ENCODE data around the gene TBC1D22B. TPM values are rescaled to one million over a fixed set of nuclear protein-coding genes. Genes with fewer than 3 reads are reported as not detected.

TBC1D22B gene
- total RNA-seq, 2 experiments from 2014 or later = 8.0 to 12.3 TPM

DNA sequence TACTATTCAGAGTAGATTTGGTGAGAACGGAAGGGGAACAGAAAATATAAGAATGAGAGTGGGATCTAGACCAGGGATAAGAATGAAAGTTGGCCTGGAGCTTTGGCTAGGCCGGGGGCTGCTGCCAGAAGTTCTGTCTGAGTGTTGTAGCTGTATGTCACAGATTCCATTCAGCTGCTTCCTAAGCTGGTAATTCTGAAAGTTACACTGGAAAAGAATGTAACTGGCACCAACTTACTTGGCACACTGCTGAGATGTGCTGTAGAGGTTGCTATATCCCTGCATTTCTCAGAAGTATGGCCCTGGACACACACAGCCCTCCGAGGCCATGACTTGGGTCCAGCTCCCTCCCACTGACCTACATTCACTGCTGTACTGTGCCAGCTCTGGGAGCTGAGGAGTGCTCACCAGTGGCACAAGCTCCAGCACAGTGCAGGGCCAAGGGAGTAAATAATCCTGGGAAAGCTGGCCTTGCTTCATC is 26.1 kb downstream of the TBC1D22B start:
- no TSS peak for BruUV-seq (replicated peaks)
- Histone ChIP-seq H4K20me1 (ENCODE audit: insufficient read depth, low read length) (no peaks in the 10 kb centered on the region), H2AFZ (ENCODE audit: low read length) (no peak overlapping the region), H3K4me3 (ENCODE audit: low read depth, low read length, poor library complexity, severe bottlenecking) (no peak overlapping the region), H3K27ac (ENCODE audit: low read depth, low read length, poor library complexity, severe bottlenecking) (no peak overlapping the region), H3K9me2 (ENCODE audit: insufficient read depth, low read length) (no peaks in the 10 kb centered on the region), H3K79me2 (ENCODE audit: insufficient read depth, low read depth, low read length) (no peaks in the 10 kb centered on the region), H3K4me2 (ENCODE audit: low read length) (no peak overlapping the region), H3K36me3 (ENCODE audit: insufficient read depth, low read length) (peaks cover 56% of the 10 kb centered on the region), H3K4me1 (ENCODE audit: insufficient read depth, low read length, poor library complexity, severe bottlenecking) (no peaks in the 10 kb centered on the region), H3K9me3 (ENCODE audit: low read length) (no peaks in the 10 kb centered on the region)
- intact Hi-C loops (cut with micrococcal nuclease; ENCODE audit: unreplicated experiment) = no loop called here
- DNase-seq (ENCODE audit: low spot score) = no peak
- TF ChIP-seq EZH2phosphoT487 (IDR thresholded peaks at IDR 0.05; ENCODE audit: borderline replicate concordance, low read depth, low read length) = no peak
- TF ChIP-seq, protein P1, sequence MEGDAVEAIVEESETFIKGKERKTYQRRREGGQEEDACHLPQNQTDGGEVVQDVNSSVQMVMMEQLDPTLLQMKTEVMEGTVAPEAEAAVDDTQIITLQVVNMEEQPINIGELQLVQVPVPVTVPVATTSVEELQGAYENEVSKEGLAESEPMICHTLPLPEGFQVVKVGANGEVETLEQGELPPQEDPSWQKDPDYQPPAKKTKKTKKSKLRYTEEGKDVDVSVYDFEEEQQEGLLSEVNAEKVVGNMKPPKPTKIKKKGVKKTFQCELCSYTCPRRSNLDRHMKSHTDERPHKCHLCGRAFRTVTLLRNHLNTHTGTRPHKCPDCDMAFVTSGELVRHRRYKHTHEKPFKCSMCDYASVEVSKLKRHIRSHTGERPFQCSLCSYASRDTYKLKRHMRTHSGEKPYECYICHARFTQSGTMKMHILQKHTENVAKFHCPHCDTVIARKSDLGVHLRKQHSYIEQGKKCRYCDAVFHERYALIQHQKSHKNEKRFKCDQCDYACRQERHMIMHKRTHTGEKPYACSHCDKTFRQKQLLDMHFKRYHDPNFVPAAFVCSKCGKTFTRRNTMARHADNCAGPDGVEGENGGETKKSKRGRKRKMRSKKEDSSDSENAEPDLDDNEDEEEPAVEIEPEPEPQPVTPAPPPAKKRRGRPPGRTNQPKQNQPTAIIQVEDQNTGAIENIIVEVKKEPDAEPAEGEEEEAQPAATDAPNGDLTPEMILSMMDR (conservative IDR thresholded peaks at IDR 0.05; ENCODE audit: low read length) = no peak
- POLR2A ChIA-PET = interaction anchor here (0.8 kb wide), 1 partner anchor 22 kb away, joined by 3 read pairs; no protein-coding TSS in a partner anchor
- CTCF ChIA-PET (ENCODE audit: unreplicated experiment) = no interaction called here

DNA sequence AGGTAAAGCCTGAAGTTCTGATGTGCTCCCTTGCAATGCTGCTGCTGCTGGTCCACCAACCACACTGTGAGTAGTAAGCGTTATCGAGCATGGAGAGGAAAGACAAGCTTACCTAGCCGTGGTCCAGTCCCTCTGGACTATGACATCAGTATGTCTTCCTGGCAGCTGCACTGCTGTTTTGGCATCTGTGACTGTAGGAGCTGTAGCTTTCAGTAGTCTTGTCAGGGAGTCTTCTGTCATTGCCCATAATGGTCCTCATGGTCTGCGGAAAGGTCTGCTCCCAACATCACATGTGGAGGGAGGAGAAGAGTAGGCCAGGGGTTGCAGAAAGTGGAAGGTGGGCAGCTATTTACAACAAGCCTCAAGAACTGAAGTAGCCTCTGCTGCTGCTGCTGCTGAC is 27.2 kb downstream of the TBC1D22B start:
- Histone ChIP-seq H3K4me1 (ENCODE audit: insufficient read depth, low read length, poor library complexity, severe bottlenecking) (no peaks in the 10 kb centered on the region), H3K4me2 (ENCODE audit: low read length) (no peak overlapping the region), H3K4me3 (ENCODE audit: low read depth, low read length, poor library complexity, severe bottlenecking) (no peak overlapping the region), H3K79me2 (ENCODE audit: insufficient read depth, low read depth, low read length) (no peaks in the 10 kb centered on the region), H3K9me3 (ENCODE audit: low read length) (no peaks in the 10 kb centered on the region), H2AFZ (ENCODE audit: low read length) (no peak overlapping the region), H3K27ac (ENCODE audit: low read depth, low read length, poor library complexity, severe bottlenecking) (no peak overlapping the region), H4K20me1 (ENCODE audit: insufficient read depth, low read length) (no peaks in the 10 kb centered on the region), H3K9me2 (ENCODE audit: insufficient read depth, low read length) (no peaks in the 10 kb centered on the region), H3K36me3 (ENCODE audit: insufficient read depth, low read length) (peaks cover 51% of the 10 kb centered on the region)
- intact Hi-C loops (cut with micrococcal nuclease; ENCODE audit: unreplicated experiment) = no loop called here
- no peak for TF ChIP-seq EZH2phosphoT487 (IDR thresholded peaks at IDR 0.05; ENCODE audit: borderline replicate concordance, low read depth, low read length)
- TF ChIP-seq, protein P1 (conservative IDR thresholded peaks at IDR 0.05; ENCODE audit: low read length) = no peak
- no peak for DNase-seq (ENCODE audit: low spot score)
- no TSS peak for BruUV-seq (replicated peaks)
- ChIA-PET CTCF (ENCODE audit: unreplicated experiment) (no interaction called here), POLR2A (interaction anchor here (1.2 kb wide), 1 partner anchor 10 kb away, joined by 4 read pairs; no protein-coding TSS in a partner anchor)

DNA sequence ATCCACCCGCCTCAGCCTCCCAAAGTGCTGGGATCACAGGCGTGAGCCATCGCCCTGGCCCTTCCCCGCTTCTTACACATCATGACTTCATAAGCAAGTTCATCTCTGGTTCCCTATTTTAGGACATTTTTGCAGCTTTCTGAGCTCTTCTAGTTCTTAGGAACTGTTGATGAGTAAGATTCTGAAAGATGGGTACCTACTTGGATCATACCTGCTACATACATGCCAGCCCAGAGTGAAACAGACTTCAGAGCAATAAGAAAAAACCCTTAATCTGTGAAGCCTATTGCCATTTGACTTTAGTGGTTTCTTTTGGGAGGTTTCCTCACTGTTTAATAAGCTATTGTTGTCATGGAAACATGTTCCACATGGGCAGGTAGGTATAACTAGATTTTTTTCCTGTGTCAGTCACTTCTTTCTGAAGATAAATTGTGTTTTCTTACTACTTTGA is 28.3 kb downstream of the TBC1D22B start:
- Histone ChIP-seq H3K79me2 (ENCODE audit: insufficient read depth, low read depth, low read length) (no peaks in the 10 kb centered on the region), H2AFZ (ENCODE audit: low read length) (no peak overlapping the region), H3K4me2 (ENCODE audit: low read length) (no peak overlapping the region), H3K9me3 (ENCODE audit: low read length) (no peaks in the 10 kb centered on the region), H3K36me3 (ENCODE audit: insufficient read depth, low read length) (peaks cover 48% of the 10 kb centered on the region), H3K4me1 (ENCODE audit: insufficient read depth, low read length, poor library complexity, severe bottlenecking) (no peaks in the 10 kb centered on the region), H3K4me3 (ENCODE audit: low read depth, low read length, poor library complexity, severe bottlenecking) (no peak overlapping the region), H4K20me1 (ENCODE audit: insufficient read depth, low read length) (no peaks in the 10 kb centered on the region), H3K27ac (ENCODE audit: low read depth, low read length, poor library complexity, severe bottlenecking) (no peak overlapping the region), H3K9me2 (ENCODE audit: insufficient read depth, low read length) (no peaks in the 10 kb centered on the region)
- no peak for DNase-seq (ENCODE audit: low spot score)
- intact Hi-C loops (cut with micrococcal nuclease; ENCODE audit: unreplicated experiment) = no loop called here
- ChIA-PET POLR2A (interaction anchor here (0.7 to 1.2 kb wide), 2 partner anchors 9 to 402 kb away, joined by 3 to 4 read pairs; no protein-coding TSS in a partner anchor), CTCF (ENCODE audit: unreplicated experiment) (no interaction called here)
- BruUV-seq (replicated peaks) = no TSS peak
- TF ChIP-seq, protein P1 (conservative IDR thresholded peaks at IDR 0.05; ENCODE audit: low read length) = no peak
- TF ChIP-seq EZH2phosphoT487 (IDR thresholded peaks at IDR 0.05; ENCODE audit: borderline replicate concordance, low read depth, low read length) = no peak
